RWPE2 (cell line): ENCODE results near the gene PRC1.

Experiments used
- ATAC-seq: fragments of 200-7000 bp; cut with Tn5 transposase; 3 replicates; pipeline ENCODE4 v1.9.1; 2021; ENCODE audit warnings: low read depth
- DNase-seq: peaks from one replicate; pipeline ENCODE4 v3.0.0-alpha.2; 2020; ENCODE audit warnings: low spot score
- H3K27ac ChIP-seq: fragments of 450-650 bp; 2 replicates; pipeline ENCODE4 v1.5.1; 2017; ENCODE audit warnings: mild to moderate bottlenecking; ENCODE audit not compliant: poor library complexity, severe bottlenecking
- H3K27me3 ChIP-seq: fragments of 250-450 bp; sonication (Bioruptor Pico); 2 replicates; pipeline ENCODE4 v1.5.1; 2021; ENCODE audit warnings: mild to moderate bottlenecking, moderate library complexity; ENCODE audit not compliant: insufficient read depth, poor library complexity, severe bottlenecking
- H3K36me3 ChIP-seq: fragments of 250-450 bp; sonication (Bioruptor Pico); 2 replicates; pipeline ENCODE4 v1.5.1; 2020; ENCODE audit warnings: low read depth, mild to moderate bottlenecking, moderate library complexity
- H3K4me1 ChIP-seq: fragments of 250-450 bp; sonication (Bioruptor Pico); 2 replicates; pipeline ENCODE4 v1.5.1; 2021; ENCODE audit warnings: mild to moderate bottlenecking, moderate library complexity; ENCODE audit not compliant: insufficient read depth, poor library complexity, severe bottlenecking
- H3K4me3 ChIP-seq: fragments of 250-450 bp; sonication (Bioruptor Pico); 2 replicates; pipeline ENCODE4 v1.5.1; 2021; ENCODE audit warnings: mild to moderate bottlenecking, moderate library complexity; ENCODE audit not compliant: severe bottlenecking
- H3K9me3 ChIP-seq: fragments of 250-450 bp; sonication (Bioruptor Pico); 2 replicates; pipeline ENCODE4 v1.5.1; 2021; ENCODE audit warnings: mild to moderate bottlenecking, moderate library complexity; ENCODE audit not compliant: severe bottlenecking
- CTCF ChIP-seq: fragments of 450-650 bp; IDR thresholded peaks from one replicate; pipeline ENCODE4 v1.5.1; 2017; ENCODE audit warnings: mild to moderate bottlenecking, moderate library complexity; ENCODE audit not compliant: poor library complexity, severe bottlenecking

Gene PRC1

GRCh38 chr15:90990446-90990845 is 3.9 kb downstream of the PRC1 start:
- Histone ChIP-seq H3K9me3 (no peaks in the 10 kb centered on the region), H3K4me3 (no peak overlapping the region), H3K4me1 (peaks cover 13% of the 10 kb centered on the region), H3K27ac (no peak overlapping the region), H3K36me3 (peaks cover 25% of the 10 kb centered on the region), H3K27me3 (no peaks in the 10 kb centered on the region)
- no peak for TF ChIP-seq CTCF
- ATAC-seq (no peak), DNase-seq (no peak)

- DNase-seq (no peak), ATAC-seq (no peak)
- no peaks in the 10 kb centered on the region for H3K9me3 ChIP-seq
- no peak overlapping the region for H3K27ac ChIP-seq
- peaks cover 13% of the 10 kb centered on the region for H3K4me1 ChIP-seq
- TF ChIP-seq CTCF, result no peak
- H3K4me3 ChIP-seq, result no peak overlapping the region
- no peaks in the 10 kb centered on the region for H3K27me3 ChIP-seq
- peaks cover 35% of the 10 kb centered on the region for H3K36me3 ChIP-seq
These were observed 5.1 kb downstream of the PRC1 start for GRCh38 chr15:90989040-90989768.

- Histone ChIP-seq H3K27me3 (no peaks in the 10 kb centered on the region), H3K36me3 (peaks cover 44% of the 10 kb centered on the region), H3K4me3 (no peak overlapping the region), H3K4me1 (peaks cover 13% of the 10 kb centered on the region), H3K9me3 (no peaks in the 10 kb centered on the region), H3K27ac (no peak overlapping the region)
- TF ChIP-seq CTCF, result no peak
- DNase-seq, result no peak
- ATAC-seq, result no peak
These were observed 6.0 kb downstream of the PRC1 start for GRCh38 chr15:90988296-90988695.

GRCh38 chr15:90987561-90988141 is 6.7 kb downstream of the PRC1 start:
- peaks cover 50% of the 10 kb centered on the region for H3K36me3 ChIP-seq
- DNase-seq (no peak), ATAC-seq (no peak)
- no peak overlapping the region for H3K4me3 ChIP-seq
- no peak overlapping the region for H3K27ac ChIP-seq
- no peak for TF ChIP-seq CTCF
- no peaks in the 10 kb centered on the region for H3K27me3 ChIP-seq
- no peaks in the 10 kb centered on the region for H3K9me3 ChIP-seq
- peaks cover 12% of the 10 kb centered on the region for H3K4me1 ChIP-seq

GRCh38 chr15:90986790-90987507 is 7.4 kb downstream of the PRC1 start:
- H3K27ac ChIP-seq, result no peak overlapping the region
- no peak for TF ChIP-seq CTCF
- H3K4me1 ChIP-seq, result peaks cover 5% of the 10 kb centered on the region
- ATAC-seq (no peak), DNase-seq (no peak)
- peaks cover 52% of the 10 kb centered on the region for H3K36me3 ChIP-seq
- no peaks in the 10 kb centered on the region for H3K9me3 ChIP-seq
- H3K4me3 ChIP-seq, result no peak overlapping the region
- no peaks in the 10 kb centered on the region for H3K27me3 ChIP-seq
